Prostate gland (tissue), 2 donors: Measurements from ENCODE around the gene DSTN. TPM values are rescaled to one million over a fixed set of nuclear protein-coding genes. Genes with fewer than 3 reads are reported as not detected.
A peak's percentile ranks its signal among the peaks of the same experiment; 100 is the strongest.

Experiments used
- DNase-seq: peaks from one replicate; pipeline ENCODE4 v3.0.0-alpha.2; 2019; ENCODE audit warnings: low spot score
- H3K27ac ChIP-seq, 2 donors: fragments of 200-600 bp; sonication (generic); 2 replicates each; pipeline ENCODE4 v1.5.1; 2017 to 2019
- H3K27me3 ChIP-seq: fragments of 200-600 bp; sonication (generic); replicated peaks from 2 replicates; pipeline ENCODE4 v1.5.1; 2019; ENCODE audit not compliant: insufficient read depth
- H3K36me3 ChIP-seq, 2 donors: fragments of 200-600 bp; sonication (generic); 1 replicate in 1 of 2; 2 replicates in 1 of 2; pipeline versions ENCODE4 v1.5.1 to v1.8.1; 2017 to 2019
- H3K4me1 ChIP-seq: fragments of 200-600 bp; sonication (generic); replicated peaks from 2 replicates; pipeline ENCODE4 v1.5.1; 2019
- H3K4me3 ChIP-seq, 2 donors: fragments of 200-600 bp; sonication (generic); 2 replicates each; pipeline ENCODE4 v1.5.1; 2017 to 2019
- H3K9me3 ChIP-seq: fragments of 200-600 bp; sonication (generic); 2 replicates; pipeline ENCODE4 v1.5.1; 2017
- POLR2A ChIP-seq: fragments of 450-650 bp; IDR thresholded peaks from one replicate; pipeline ENCODE4 v1.6.1; 2016; ENCODE audit warnings: antibody characterized with exemption, mild to moderate bottlenecking
- POLR2AphosphoS5 ChIP-seq: sonication (generic); formaldehyde crosslinking; IDR thresholded peaks from one replicate; pipeline ENCODE4 v1.6.1; 2017; ENCODE audit warnings: antibody characterized with exemption
- WGBS: methylation state at CpG from one replicate; pipeline ENCODE4 v1.1.5; 2018; 5-methylcytosine and 5-hydroxymethylcytosine counted together
- intact Hi-C: fragments of 100-400 bp; cut with DNase I; formaldehyde crosslinking; loops from one replicate; pipeline ENCODE4 v1.14.2; 2022
- total RNA-seq, 2 donors: library from RNA; depleted of rRNA; stranded (reverse); fragments of >200 nt; gene quantifications; one replicate each; pipeline ENCODE4 v1.1.0, GENCODE V29; 2016
- TF ChIP-seq, protein P1 (sequence below), 4 experiments: fragments of 200-600 bp in 2 of 4; fragments of 450-650 bp in 2 of 4; sonication (generic) in 2 of 4; IDR thresholded peaks; 1 replicate in 3 of 4; 2 replicates in 1 of 4; pipeline ENCODE4 v1.5.1; 2016 to 2019; ENCODE audit warnings: antibody characterized with exemption in 4 of 4, mild to moderate bottlenecking in 2 of 4, moderate library complexity in 2 of 4

Gene DSTN
- total RNA-seq, 2 donors from 2014 or later: 284 to 559 TPM

- H3K27me3 ChIP-seq: no peaks in the 10 kb centered on the region
- intact Hi-C loops: no loop called here
- DNase-seq: no peak
- no peaks in the 10 kb centered on the region for H3K36me3 ChIP-seq
- 80% methylated on average over 10 of the region's 10 CpGs for WGBS
- no peaks in the 10 kb centered on the region for H3K9me3 ChIP-seq
- no peak overlapping the region for H3K4me3 ChIP-seq
- H3K27ac ChIP-seq: no peak overlapping the region
- peaks cover 20% of the 10 kb centered on the region for H3K4me1 ChIP-seq
- TF ChIP-seq POLR2AphosphoS5: no peak
- TF ChIP-seq, protein P1, sequence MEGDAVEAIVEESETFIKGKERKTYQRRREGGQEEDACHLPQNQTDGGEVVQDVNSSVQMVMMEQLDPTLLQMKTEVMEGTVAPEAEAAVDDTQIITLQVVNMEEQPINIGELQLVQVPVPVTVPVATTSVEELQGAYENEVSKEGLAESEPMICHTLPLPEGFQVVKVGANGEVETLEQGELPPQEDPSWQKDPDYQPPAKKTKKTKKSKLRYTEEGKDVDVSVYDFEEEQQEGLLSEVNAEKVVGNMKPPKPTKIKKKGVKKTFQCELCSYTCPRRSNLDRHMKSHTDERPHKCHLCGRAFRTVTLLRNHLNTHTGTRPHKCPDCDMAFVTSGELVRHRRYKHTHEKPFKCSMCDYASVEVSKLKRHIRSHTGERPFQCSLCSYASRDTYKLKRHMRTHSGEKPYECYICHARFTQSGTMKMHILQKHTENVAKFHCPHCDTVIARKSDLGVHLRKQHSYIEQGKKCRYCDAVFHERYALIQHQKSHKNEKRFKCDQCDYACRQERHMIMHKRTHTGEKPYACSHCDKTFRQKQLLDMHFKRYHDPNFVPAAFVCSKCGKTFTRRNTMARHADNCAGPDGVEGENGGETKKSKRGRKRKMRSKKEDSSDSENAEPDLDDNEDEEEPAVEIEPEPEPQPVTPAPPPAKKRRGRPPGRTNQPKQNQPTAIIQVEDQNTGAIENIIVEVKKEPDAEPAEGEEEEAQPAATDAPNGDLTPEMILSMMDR (IDR thresholded peaks at IDR 0.05): no peak
- no peak for TF ChIP-seq POLR2A
Observed at GRCh38 chr20:17652411-17652810, 82.5 kb downstream of the DSTN start.

DNA sequence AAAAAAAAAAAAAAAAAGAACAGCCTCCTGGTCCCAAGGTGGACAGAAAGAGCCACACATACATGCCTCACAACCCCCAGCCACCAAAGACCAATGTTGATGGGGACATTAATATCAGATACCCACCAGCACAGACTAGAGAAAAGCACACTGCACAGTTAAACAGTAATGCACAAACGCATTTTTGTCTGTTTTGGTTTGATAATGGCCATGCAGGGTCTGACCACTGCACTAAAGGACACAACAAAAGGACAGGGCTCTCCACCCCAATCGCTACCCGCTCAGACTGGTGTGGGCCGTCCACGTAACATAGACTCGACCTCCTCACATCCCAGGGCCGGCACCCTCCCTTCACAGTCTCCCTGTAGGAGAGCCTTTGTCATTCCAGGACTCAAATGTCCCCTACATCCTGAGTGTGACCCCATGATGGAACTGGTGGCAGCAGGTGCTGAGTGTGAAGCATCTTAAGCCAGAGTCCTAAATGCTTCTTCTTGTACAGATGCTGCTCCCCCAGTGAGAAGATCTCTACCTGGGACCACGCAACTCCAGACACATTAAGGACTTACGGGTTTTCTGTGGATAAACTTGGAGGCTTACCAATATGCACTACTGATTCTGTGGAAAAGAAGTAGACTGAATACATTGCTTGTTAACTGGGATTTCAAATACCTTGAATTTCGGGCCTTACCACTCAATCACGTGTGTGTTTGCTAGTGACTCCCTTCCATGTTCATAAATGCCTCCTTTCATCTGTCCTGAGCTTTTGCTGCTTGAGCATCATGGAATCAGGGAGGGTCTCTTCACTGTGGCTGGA, 84.2 kb downstream of the DSTN start:
- H3K4me1 ChIP-seq: peaks cover 11% of the 10 kb centered on the region
- WGBS: 83% methylated on average over 11 of the region's 11 CpGs
- no peaks in the 10 kb centered on the region for H3K36me3 ChIP-seq
- intact Hi-C loops: no loop called here
- no peaks in the 10 kb centered on the region for H3K9me3 ChIP-seq
- no peak for DNase-seq
- H3K27ac ChIP-seq: no peak overlapping the region
- H3K4me3 ChIP-seq: no peak overlapping the region
- TF ChIP-seq, protein P1 (IDR thresholded peaks at IDR 0.05): no peak
- TF ChIP-seq POLR2A (no peak), POLR2AphosphoS5 (no peak)
- no peaks in the 10 kb centered on the region for H3K27me3 ChIP-seq

- TF ChIP-seq, protein P1 (IDR thresholded peaks at IDR 0.05): peak; percentile 19 to 47 (median 39)
- no peak for TF ChIP-seq POLR2A
- 51% methylated on average over 7 of the region's 7 CpGs for WGBS
- Histone ChIP-seq H3K9me3 (no peaks in the 10 kb centered on the region), H3K4me1 (peaks cover 11% of the 10 kb centered on the region), H3K27ac (no peak overlapping the region), H3K27me3 (no peaks in the 10 kb centered on the region), H3K36me3 (no peaks in the 10 kb centered on the region), H3K4me3 (no peak overlapping the region)
- DNase-seq: no peak
- intact Hi-C loops: no loop called here
Observed at GRCh38 chr20:17654649-17655285, 84.9 kb downstream of the DSTN start.

DNA sequence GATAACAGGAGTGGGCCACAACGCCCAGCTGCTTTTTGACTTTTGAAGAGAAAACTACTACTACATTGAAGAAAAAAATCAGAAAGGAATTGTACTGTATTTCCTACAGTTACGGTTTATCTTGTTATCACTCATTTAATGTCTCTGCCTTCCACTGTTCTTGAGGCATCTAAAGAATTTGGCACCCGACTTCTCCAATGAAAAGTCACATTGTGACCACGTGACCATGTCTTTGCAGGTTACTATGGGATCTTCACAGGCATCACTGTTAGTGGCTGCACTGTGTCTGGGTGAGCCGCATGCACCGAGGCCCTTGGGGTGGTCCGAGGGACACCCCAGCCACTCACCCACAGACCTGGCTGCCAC, 85.4 kb downstream of the DSTN start:
- TF ChIP-seq, protein P1 (IDR thresholded peaks at IDR 0.05): peak in 1 of 4 experiments; percentile 8
- TF ChIP-seq POLR2AphosphoS5: no peak
- H3K27ac ChIP-seq: no peak overlapping the region
- H3K27me3 ChIP-seq: no peaks in the 10 kb centered on the region
- H3K4me3 ChIP-seq: no peak overlapping the region
- WGBS: 66% methylated on average over 7 of the region's 7 CpGs
- DNase-seq: no peak
- no peaks in the 10 kb centered on the region for H3K9me3 ChIP-seq
- intact Hi-C loops: no loop called here
- peaks cover 11% of the 10 kb centered on the region for H3K4me1 ChIP-seq
- no peaks in the 10 kb centered on the region for H3K36me3 ChIP-seq
